ENCODE results near the gene CDIPT. TPM values are rescaled to one million over a fixed set of nuclear protein-coding genes. Genes with fewer than 3 reads are reported as not detected.

Gene CDIPT
- total RNA-seq, 1 experiment from 2014 or later: 58.3 TPM

DNA sequence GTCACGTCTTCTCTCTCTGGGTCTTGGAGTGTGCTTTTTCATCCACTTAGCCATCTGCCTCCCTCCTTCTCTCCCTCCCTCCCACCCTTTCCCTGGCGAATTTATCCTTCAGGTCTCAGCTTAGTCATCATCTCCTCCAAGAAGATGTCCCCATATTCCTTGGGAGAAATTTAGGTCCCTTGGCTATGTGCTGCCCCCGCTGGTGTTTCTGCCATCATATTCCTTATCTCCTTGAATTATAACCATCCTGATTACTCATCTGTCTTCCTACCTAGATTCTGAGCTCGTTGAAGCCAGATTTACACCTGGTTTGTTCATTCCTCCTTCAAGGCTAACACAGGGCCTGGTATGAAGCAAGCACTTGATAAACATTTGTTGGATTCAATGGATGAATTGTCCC lies 31.3 kb upstream of the CDIPT start:
- POLR2A ChIA-PET: no interaction called here
- no TSS peak for BruUV-seq (replicated peaks)
- CTCF ChIA-PET: interaction anchor here (1.2 kb wide), 1 partner anchor 46 kb away, joined by 3 read pairs; no protein-coding TSS in a partner anchor

More for the DNA sequence above, 31.3 kb upstream of the CDIPT start:
- Histone ChIP-seq H3K4me2 (ENCODE audit: low read length) (no peak overlapping the region), H3K4me1 (ENCODE audit: control insufficient read depth in 1 of 2, insufficient read depth in 2 of 2, low read length in 2 of 2) (peaks cover 7 to 12% of the 10 kb centered on the region in 2 experiments), H3K9ac (ENCODE audit: low read length) (no peak overlapping the region), H3K4me3 (replicated peaks in 1 of 2; ENCODE audit: low read depth in 1 of 2, low read length in 2 of 2) (no peak overlapping the region), H3K27ac (ENCODE audit: low read depth, low read length) (no peak overlapping the region), H3K36me3 (ENCODE audit: control insufficient read depth in 1 of 2, insufficient read depth in 2 of 2, low read length in 2 of 2) (no peaks in the 10 kb centered on the region), H4K20me1 (ENCODE audit: insufficient read depth) (no peaks in the 10 kb centered on the region), H2AFZ (ENCODE audit: low read depth, low read length, poor library complexity, severe bottlenecking) (no peak overlapping the region), H3K9me3 (ENCODE audit: control insufficient read depth in 1 of 2, insufficient read depth in 1 of 2, low read depth in 1 of 2, low read length in 2 of 2) (no peaks in the 10 kb centered on the region), H3K79me2 (ENCODE audit: insufficient read depth, low read length) (no peaks in the 10 kb centered on the region), H3K27me3 (ENCODE audit: insufficient read depth, low read length) (no peaks in the 10 kb centered on the region), H3K9me2 (ENCODE audit: insufficient read depth) (no peaks in the 10 kb centered on the region)
- intact Hi-C loops (cut with micrococcal nuclease): no loop called here
- no peak for ATAC-seq
- DNase-seq (ENCODE audit: low read depth, low spot score): no peak
- TF ChIP-seq POLR2A (IDR thresholded peaks at IDR 0.05; ENCODE audit: borderline replicate concordance, extremely low read depth, insufficient read depth, insufficient read length) (no peak), EZH2phosphoT487 (IDR thresholded peaks at IDR 0.05; ENCODE audit: borderline replicate concordance) (no peak), EZH2 (IDR thresholded peaks at IDR 0.05) (no peak), SRF (IDR thresholded peaks at IDR 0.05; ENCODE audit: low read depth) (no peak), YY1 (IDR thresholded peaks at IDR 0.05; ENCODE audit: extremely low read depth, insufficient replicate concordance, low read depth, low read length) (no peak)
- TF ChIP-seq, protein P1, sequence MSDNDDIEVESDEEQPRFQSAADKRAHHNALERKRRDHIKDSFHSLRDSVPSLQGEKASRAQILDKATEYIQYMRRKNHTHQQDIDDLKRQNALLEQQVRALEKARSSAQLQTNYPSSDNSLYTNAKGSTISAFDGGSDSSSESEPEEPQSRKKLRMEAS (IDR thresholded peaks at IDR 0.05): no peak
- TF ChIP-seq, protein P2, sequence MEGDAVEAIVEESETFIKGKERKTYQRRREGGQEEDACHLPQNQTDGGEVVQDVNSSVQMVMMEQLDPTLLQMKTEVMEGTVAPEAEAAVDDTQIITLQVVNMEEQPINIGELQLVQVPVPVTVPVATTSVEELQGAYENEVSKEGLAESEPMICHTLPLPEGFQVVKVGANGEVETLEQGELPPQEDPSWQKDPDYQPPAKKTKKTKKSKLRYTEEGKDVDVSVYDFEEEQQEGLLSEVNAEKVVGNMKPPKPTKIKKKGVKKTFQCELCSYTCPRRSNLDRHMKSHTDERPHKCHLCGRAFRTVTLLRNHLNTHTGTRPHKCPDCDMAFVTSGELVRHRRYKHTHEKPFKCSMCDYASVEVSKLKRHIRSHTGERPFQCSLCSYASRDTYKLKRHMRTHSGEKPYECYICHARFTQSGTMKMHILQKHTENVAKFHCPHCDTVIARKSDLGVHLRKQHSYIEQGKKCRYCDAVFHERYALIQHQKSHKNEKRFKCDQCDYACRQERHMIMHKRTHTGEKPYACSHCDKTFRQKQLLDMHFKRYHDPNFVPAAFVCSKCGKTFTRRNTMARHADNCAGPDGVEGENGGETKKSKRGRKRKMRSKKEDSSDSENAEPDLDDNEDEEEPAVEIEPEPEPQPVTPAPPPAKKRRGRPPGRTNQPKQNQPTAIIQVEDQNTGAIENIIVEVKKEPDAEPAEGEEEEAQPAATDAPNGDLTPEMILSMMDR (IDR thresholded peaks at IDR 0.05 in 2 of 3, conservative IDR thresholded peaks at IDR 0.05 in 1 of 3; ENCODE audit: borderline replicate concordance in 1 of 3, insufficient read depth in 1 of 3, low read depth in 2 of 3, low read length in 2 of 3): no peak
- TF ChIP-seq, protein P3, sequence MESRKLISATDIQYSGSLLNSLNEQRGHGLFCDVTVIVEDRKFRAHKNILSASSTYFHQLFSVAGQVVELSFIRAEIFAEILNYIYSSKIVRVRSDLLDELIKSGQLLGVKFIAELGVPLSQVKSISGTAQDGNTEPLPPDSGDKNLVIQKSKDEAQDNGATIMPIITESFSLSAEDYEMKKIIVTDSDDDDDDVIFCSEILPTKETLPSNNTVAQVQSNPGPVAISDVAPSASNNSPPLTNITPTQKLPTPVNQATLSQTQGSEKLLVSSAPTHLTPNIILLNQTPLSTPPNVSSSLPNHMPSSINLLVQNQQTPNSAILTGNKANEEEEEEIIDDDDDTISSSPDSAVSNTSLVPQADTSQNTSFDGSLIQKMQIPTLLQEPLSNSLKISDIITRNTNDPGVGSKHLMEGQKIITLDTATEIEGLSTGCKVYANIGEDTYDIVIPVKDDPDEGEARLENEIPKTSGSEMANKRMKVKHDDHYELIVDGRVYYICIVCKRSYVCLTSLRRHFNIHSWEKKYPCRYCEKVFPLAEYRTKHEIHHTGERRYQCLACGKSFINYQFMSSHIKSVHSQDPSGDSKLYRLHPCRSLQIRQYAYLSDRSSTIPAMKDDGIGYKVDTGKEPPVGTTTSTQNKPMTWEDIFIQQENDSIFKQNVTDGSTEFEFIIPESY (IDR thresholded peaks at IDR 0.05; ENCODE audit: extremely low read depth, insufficient replicate concordance, low read length): no peak
- TF ChIP-seq, protein P4, sequence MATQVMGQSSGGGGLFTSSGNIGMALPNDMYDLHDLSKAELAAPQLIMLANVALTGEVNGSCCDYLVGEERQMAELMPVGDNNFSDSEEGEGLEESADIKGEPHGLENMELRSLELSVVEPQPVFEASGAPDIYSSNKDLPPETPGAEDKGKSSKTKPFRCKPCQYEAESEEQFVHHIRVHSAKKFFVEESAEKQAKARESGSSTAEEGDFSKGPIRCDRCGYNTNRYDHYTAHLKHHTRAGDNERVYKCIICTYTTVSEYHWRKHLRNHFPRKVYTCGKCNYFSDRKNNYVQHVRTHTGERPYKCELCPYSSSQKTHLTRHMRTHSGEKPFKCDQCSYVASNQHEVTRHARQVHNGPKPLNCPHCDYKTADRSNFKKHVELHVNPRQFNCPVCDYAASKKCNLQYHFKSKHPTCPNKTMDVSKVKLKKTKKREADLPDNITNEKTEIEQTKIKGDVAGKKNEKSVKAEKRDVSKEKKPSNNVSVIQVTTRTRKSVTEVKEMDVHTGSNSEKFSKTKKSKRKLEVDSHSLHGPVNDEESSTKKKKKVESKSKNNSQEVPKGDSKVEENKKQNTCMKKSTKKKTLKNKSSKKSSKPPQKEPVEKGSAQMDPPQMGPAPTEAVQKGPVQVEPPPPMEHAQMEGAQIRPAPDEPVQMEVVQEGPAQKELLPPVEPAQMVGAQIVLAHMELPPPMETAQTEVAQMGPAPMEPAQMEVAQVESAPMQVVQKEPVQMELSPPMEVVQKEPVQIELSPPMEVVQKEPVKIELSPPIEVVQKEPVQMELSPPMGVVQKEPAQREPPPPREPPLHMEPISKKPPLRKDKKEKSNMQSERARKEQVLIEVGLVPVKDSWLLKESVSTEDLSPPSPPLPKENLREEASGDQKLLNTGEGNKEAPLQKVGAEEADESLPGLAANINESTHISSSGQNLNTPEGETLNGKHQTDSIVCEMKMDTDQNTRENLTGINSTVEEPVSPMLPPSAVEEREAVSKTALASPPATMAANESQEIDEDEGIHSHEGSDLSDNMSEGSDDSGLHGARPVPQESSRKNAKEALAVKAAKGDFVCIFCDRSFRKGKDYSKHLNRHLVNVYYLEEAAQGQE (IDR thresholded peaks at IDR 0.05; ENCODE audit: low read depth): no peak
- RAD21 ChIA-PET (ENCODE audit: low non-redundant PET in 1 of 2, low total read pairs in 2 of 2, uncharacterized antibody in 2 of 2, unreplicated experiment in 2 of 2): interaction anchor here in 1 of 2 experiments (0.6 kb wide), 1 partner anchor 1683 kb away, joined by 3 read pairs; no protein-coding TSS in a partner anchor

All from HCT116 (cell line).